ENCODE data around the gene ITPR3.

DNA sequence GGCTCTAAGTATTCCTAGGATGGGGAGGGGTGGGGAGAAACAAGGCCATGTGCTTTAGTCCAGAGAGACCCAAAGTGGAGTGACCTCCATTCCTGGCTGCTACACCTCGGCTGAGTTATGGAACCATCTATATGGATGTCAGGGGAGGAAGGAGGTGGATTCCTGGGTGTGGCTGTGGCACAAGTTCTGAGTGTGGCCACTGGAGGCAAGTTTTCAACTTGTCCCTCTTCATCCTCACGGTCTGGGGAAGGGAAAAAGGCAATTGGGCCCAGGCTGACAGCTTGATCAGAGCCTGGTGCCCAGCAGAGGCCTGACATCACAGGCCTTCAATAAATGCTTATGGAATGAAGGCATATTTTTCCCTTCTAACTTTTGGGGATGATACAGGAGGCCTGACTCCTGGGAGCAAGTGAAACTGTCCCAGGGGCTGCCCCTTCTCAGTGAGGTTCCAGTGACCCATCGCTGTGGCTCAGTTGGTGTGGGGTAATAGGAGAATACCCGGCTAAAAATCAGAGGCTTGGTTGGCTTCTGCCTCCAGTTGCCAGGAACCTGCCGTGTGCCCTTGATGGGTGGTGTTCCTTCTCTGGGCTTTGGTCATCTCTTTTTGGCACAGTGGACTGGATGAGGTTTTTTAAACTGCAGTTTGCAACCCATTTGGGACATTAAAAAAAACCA is 1.8 kb upstream of the ITPR3 start:
- TF ChIP-seq, protein P1, sequence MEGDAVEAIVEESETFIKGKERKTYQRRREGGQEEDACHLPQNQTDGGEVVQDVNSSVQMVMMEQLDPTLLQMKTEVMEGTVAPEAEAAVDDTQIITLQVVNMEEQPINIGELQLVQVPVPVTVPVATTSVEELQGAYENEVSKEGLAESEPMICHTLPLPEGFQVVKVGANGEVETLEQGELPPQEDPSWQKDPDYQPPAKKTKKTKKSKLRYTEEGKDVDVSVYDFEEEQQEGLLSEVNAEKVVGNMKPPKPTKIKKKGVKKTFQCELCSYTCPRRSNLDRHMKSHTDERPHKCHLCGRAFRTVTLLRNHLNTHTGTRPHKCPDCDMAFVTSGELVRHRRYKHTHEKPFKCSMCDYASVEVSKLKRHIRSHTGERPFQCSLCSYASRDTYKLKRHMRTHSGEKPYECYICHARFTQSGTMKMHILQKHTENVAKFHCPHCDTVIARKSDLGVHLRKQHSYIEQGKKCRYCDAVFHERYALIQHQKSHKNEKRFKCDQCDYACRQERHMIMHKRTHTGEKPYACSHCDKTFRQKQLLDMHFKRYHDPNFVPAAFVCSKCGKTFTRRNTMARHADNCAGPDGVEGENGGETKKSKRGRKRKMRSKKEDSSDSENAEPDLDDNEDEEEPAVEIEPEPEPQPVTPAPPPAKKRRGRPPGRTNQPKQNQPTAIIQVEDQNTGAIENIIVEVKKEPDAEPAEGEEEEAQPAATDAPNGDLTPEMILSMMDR (IDR thresholded peaks at IDR 0.05), result no peak
- TF ChIP-seq POLR2AphosphoS5 (IDR thresholded peaks at IDR 0.05) (no peak), EP300 (IDR thresholded peaks at IDR 0.05) (no peak)

Measured in suprapubic skin (tissue), 4 donors.